ENCODE results near the gene PSMD1. TPM values are rescaled to one million over a fixed set of nuclear protein-coding genes. Genes with fewer than 3 reads are reported as not detected.

The PSMD1 gene
- total RNA-seq, 1 experiment from 2014 or later = 133 TPM

DNA sequence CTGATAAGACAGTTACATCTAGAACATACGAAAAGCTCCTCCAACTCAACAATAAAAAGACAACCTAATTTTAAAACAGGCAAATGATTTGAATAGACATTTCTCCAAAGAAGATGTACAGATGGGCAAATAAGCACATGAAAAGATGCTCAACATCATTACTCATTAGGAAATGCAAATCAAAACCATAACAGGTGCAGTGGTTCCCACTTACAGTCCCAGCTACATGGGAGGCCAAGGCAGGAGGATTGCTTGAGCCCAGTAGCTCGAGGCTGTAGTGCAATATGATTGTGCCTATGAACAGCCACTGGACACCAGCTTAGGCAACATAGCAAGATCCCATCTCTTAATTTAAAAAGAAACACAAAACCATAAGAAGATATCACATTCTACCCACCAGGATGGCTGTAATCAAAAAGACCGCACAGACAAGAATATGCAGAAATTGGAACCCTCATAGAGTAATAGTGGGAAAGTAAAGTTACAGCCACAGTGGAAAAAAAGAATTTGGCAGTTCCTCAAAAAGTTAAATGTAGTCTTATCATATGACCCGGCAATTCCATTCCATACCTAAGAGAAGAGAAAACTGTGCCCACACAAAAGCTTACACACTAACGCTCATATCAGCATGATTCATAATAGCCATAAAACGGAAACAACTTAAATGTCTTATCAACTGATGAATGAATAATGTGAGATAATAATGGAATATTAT, 111.2 kb downstream of the PSMD1 start:
- RAD21 ChIA-PET (ENCODE audit: low non-redundant PET in 1 of 2, low total read pairs in 2 of 2, uncharacterized antibody in 2 of 2, unreplicated experiment in 2 of 2) = no interaction called here
- H3K36me3 ChIP-seq (ENCODE audit: control insufficient read depth in 1 of 2, insufficient read depth in 2 of 2, low read length in 2 of 2) = peaks cover 14 to 50% of the 10 kb centered on the region in 2 experiments; a peak in 3 of 4 replicates
- H3K4me2 ChIP-seq (ENCODE audit: low read length) = no peak overlapping the region

More for the DNA sequence above, 111.2 kb downstream of the PSMD1 start:
- no peak overlapping the region for H2AFZ ChIP-seq (ENCODE audit: low read depth, low read length, poor library complexity, severe bottlenecking)
- no peaks in the 10 kb centered on the region for H3K4me1 ChIP-seq (ENCODE audit: control insufficient read depth in 1 of 2, insufficient read depth in 2 of 2, low read length in 2 of 2)
- TF ChIP-seq RAD21 (IDR thresholded peaks at IDR 0.05; ENCODE audit: low read depth) (no peak), EZH2phosphoT487 (IDR thresholded peaks at IDR 0.05; ENCODE audit: borderline replicate concordance) (no peak), FOSL1 (IDR thresholded peaks at IDR 0.05; ENCODE audit: low read depth) (no peak), EZH2 (IDR thresholded peaks at IDR 0.05) (no peak), CBX3 (IDR thresholded peaks at IDR 0.05; ENCODE audit: low read depth) (no peak), EGR1 (IDR thresholded peaks at IDR 0.05; ENCODE audit: low read depth) (no peak), SP1 (IDR thresholded peaks at IDR 0.05; ENCODE audit: low read depth) (no peak), CEBPB (IDR thresholded peaks at IDR 0.05; ENCODE audit: low read depth) (no peak), ZFX (IDR thresholded peaks at IDR 0.05) (no peak), POLR2AphosphoS5 (IDR thresholded peaks at IDR 0.05; ENCODE audit: low read depth, low read length) (no peak), ELF1 (IDR thresholded peaks at IDR 0.05; ENCODE audit: borderline replicate concordance, low read depth) (no peak)
- TF ChIP-seq, protein P1, sequence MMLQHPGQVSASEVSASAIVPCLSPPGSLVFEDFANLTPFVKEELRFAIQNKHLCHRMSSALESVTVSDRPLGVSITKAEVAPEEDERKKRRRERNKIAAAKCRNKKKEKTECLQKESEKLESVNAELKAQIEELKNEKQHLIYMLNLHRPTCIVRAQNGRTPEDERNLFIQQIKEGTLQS (IDR thresholded peaks at IDR 0.05) = no peak
- TF ChIP-seq, protein P2, sequence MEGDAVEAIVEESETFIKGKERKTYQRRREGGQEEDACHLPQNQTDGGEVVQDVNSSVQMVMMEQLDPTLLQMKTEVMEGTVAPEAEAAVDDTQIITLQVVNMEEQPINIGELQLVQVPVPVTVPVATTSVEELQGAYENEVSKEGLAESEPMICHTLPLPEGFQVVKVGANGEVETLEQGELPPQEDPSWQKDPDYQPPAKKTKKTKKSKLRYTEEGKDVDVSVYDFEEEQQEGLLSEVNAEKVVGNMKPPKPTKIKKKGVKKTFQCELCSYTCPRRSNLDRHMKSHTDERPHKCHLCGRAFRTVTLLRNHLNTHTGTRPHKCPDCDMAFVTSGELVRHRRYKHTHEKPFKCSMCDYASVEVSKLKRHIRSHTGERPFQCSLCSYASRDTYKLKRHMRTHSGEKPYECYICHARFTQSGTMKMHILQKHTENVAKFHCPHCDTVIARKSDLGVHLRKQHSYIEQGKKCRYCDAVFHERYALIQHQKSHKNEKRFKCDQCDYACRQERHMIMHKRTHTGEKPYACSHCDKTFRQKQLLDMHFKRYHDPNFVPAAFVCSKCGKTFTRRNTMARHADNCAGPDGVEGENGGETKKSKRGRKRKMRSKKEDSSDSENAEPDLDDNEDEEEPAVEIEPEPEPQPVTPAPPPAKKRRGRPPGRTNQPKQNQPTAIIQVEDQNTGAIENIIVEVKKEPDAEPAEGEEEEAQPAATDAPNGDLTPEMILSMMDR (IDR thresholded peaks at IDR 0.05 in 2 of 3, conservative IDR thresholded peaks at IDR 0.05 in 1 of 3; ENCODE audit: borderline replicate concordance in 1 of 3, insufficient read depth in 1 of 3, low read depth in 2 of 3, low read length in 2 of 3) = no peak
- TF ChIP-seq, protein P3, sequence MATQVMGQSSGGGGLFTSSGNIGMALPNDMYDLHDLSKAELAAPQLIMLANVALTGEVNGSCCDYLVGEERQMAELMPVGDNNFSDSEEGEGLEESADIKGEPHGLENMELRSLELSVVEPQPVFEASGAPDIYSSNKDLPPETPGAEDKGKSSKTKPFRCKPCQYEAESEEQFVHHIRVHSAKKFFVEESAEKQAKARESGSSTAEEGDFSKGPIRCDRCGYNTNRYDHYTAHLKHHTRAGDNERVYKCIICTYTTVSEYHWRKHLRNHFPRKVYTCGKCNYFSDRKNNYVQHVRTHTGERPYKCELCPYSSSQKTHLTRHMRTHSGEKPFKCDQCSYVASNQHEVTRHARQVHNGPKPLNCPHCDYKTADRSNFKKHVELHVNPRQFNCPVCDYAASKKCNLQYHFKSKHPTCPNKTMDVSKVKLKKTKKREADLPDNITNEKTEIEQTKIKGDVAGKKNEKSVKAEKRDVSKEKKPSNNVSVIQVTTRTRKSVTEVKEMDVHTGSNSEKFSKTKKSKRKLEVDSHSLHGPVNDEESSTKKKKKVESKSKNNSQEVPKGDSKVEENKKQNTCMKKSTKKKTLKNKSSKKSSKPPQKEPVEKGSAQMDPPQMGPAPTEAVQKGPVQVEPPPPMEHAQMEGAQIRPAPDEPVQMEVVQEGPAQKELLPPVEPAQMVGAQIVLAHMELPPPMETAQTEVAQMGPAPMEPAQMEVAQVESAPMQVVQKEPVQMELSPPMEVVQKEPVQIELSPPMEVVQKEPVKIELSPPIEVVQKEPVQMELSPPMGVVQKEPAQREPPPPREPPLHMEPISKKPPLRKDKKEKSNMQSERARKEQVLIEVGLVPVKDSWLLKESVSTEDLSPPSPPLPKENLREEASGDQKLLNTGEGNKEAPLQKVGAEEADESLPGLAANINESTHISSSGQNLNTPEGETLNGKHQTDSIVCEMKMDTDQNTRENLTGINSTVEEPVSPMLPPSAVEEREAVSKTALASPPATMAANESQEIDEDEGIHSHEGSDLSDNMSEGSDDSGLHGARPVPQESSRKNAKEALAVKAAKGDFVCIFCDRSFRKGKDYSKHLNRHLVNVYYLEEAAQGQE (IDR thresholded peaks at IDR 0.05; ENCODE audit: low read depth) = no peak
- TF ChIP-seq, protein P4, sequence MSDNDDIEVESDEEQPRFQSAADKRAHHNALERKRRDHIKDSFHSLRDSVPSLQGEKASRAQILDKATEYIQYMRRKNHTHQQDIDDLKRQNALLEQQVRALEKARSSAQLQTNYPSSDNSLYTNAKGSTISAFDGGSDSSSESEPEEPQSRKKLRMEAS (IDR thresholded peaks at IDR 0.05) = no peak
- TF ChIP-seq, protein P5, sequence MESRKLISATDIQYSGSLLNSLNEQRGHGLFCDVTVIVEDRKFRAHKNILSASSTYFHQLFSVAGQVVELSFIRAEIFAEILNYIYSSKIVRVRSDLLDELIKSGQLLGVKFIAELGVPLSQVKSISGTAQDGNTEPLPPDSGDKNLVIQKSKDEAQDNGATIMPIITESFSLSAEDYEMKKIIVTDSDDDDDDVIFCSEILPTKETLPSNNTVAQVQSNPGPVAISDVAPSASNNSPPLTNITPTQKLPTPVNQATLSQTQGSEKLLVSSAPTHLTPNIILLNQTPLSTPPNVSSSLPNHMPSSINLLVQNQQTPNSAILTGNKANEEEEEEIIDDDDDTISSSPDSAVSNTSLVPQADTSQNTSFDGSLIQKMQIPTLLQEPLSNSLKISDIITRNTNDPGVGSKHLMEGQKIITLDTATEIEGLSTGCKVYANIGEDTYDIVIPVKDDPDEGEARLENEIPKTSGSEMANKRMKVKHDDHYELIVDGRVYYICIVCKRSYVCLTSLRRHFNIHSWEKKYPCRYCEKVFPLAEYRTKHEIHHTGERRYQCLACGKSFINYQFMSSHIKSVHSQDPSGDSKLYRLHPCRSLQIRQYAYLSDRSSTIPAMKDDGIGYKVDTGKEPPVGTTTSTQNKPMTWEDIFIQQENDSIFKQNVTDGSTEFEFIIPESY (IDR thresholded peaks at IDR 0.05; ENCODE audit: extremely low read depth, insufficient replicate concordance, low read length) = no peak
- ATAC-seq (no peak), DNase-seq (ENCODE audit: low read depth, low spot score) (no peak)
- BruUV-seq (replicated peaks) = no TSS peak
- no peak overlapping the region for H3K9ac ChIP-seq (ENCODE audit: low read length)
- intact Hi-C loops (cut with micrococcal nuclease) = no loop called here
- no peak overlapping the region for H3K4me3 ChIP-seq (replicated peaks in 1 of 2; ENCODE audit: low read depth in 1 of 2, low read length in 2 of 2)
- no peak overlapping the region for H3K27ac ChIP-seq (ENCODE audit: low read depth, low read length)
- H3K9me2 ChIP-seq (ENCODE audit: insufficient read depth) = no peaks in the 10 kb centered on the region
- ChIA-PET POLR2A (no interaction called here), CTCF (no interaction called here)
- H3K27me3 ChIP-seq (ENCODE audit: insufficient read depth, low read length) = no peaks in the 10 kb centered on the region
- no peaks in the 10 kb centered on the region for H3K9me3 ChIP-seq (ENCODE audit: control insufficient read depth in 1 of 2, insufficient read depth in 1 of 2, low read depth in 1 of 2, low read length in 2 of 2)
- H3K79me2 ChIP-seq (ENCODE audit: insufficient read depth, low read length) = no peaks in the 10 kb centered on the region
- 0 out of 2 replicates have a peak, but pooled peaks cover 4% of the 10 kb centered on the region for H4K20me1 ChIP-seq (ENCODE audit: insufficient read depth)
